SK-N-SH treated with all-trans-retinoic acid at 6 μM for 48 hours (cell line): Measurements from ENCODE around the gene DSC3.

Source experiments
- ATAC-seq: fragments of 200-7000 bp; cut with Tn5 transposase; 3 replicates; pipeline ENCODE4 v1.9.1; 2020; ENCODE audit warnings: mild to moderate bottlenecking, moderate library complexity
- ARNTL ChIP-seq: fragments of 450-650 bp; formaldehyde crosslinking; IDR thresholded peaks from 2 replicates; pipeline ENCODE4 v1.5.0; 2020; ENCODE audit warnings: low read depth, mild to moderate bottlenecking, moderate library complexity, borderline replicate concordance
- BACH2 ChIP-seq: fragments of 250-450 bp; sonication (Bioruptor Pico); IDR thresholded peaks from 2 replicates; pipeline ENCODE4 v1.9.0; 2021; ENCODE audit warnings: mild to moderate bottlenecking, borderline replicate concordance
- CSDC2 ChIP-seq: fragments of 250-450 bp; sonication (Bioruptor Pico); IDR thresholded peaks from 2 replicates; pipeline ENCODE4 v1.5.0; 2020; ENCODE audit warnings: mild to moderate bottlenecking, moderate library complexity
- ESRRG ChIP-seq: fragments of 250-450 bp; sonication (Bioruptor Pico); IDR thresholded peaks from 2 replicates; pipeline ENCODE4 v1.6.1; 2021; ENCODE audit warnings: mild to moderate bottlenecking
- GLIS3 ChIP-seq: fragments of 250-450 bp; sonication (Bioruptor Pico); IDR thresholded peaks from 2 replicates; pipeline ENCODE4 v1.5.0; 2020; ENCODE audit warnings: mild to moderate bottlenecking, moderate library complexity
- ISL1 ChIP-seq: fragments of 250-450 bp; sonication (Bioruptor Pico); IDR thresholded peaks from 2 replicates; pipeline ENCODE4 v2.1.2; 2022; ENCODE audit warnings: mild to moderate bottlenecking, moderate library complexity
- OSR1 ChIP-seq: fragments of 250-450 bp; sonication (Bioruptor Pico); IDR thresholded peaks from 2 replicates; pipeline ENCODE4 v1.8.0; 2022; ENCODE audit warnings: moderate library complexity, mild to moderate bottlenecking, inconsistent platforms
- PPARA ChIP-seq: fragments of 250-450 bp; sonication (Bioruptor Pico); IDR thresholded peaks from 2 replicates; pipeline ENCODE4 v1.5.0; 2020; ENCODE audit warnings: mild to moderate bottlenecking, borderline replicate concordance
- SNAI2 ChIP-seq: fragments of 250-450 bp; sonication (Bioruptor Pico); IDR thresholded peaks from 2 replicates; pipeline ENCODE4 v1.5.0; 2020; ENCODE audit warnings: mild to moderate bottlenecking, moderate library complexity
- TCF4 ChIP-seq: fragments of 250-450 bp; sonication (Bioruptor Pico); IDR thresholded peaks from 2 replicates; pipeline ENCODE4 v1.8.0; 2021; ENCODE audit warnings: mild to moderate bottlenecking, moderate library complexity, borderline replicate concordance
- TOX ChIP-seq: fragments of 250-450 bp; sonication (Bioruptor Pico); IDR thresholded peaks from 2 replicates; pipeline ENCODE4 v1.8.0; 2021; ENCODE audit warnings: mild to moderate bottlenecking, moderate library complexity, borderline replicate concordance
- ZC3H10 ChIP-seq: fragments of 250-450 bp; sonication (Bioruptor Pico); IDR thresholded peaks from 2 replicates; pipeline ENCODE4 v1.5.1; 2021; ENCODE audit warnings: mild to moderate bottlenecking, moderate library complexity
- ZFP3 ChIP-seq: fragments of 250-450 bp; sonication (Bioruptor Pico); IDR thresholded peaks from 2 replicates; pipeline ENCODE4 v1.5.0; 2020; ENCODE audit warnings: mild to moderate bottlenecking, moderate library complexity
- ZFP30 ChIP-seq: fragments of 450-650 bp; formaldehyde crosslinking; IDR thresholded peaks from 2 replicates; pipeline ENCODE4 v1.5.0; 2022; ENCODE audit warnings: mild to moderate bottlenecking, moderate library complexity
- ZNF565 ChIP-seq: fragments of 450-650 bp; formaldehyde crosslinking; conservative IDR thresholded peaks from 2 replicates; pipeline ENCODE4 v1.5.0; 2020; ENCODE audit warnings: low read depth, mild to moderate bottlenecking, moderate library complexity
- ZNF70 ChIP-seq: fragments of 450-650 bp; formaldehyde crosslinking; IDR thresholded peaks from 2 replicates; pipeline ENCODE4 v1.5.0; 2020; ENCODE audit warnings: mild to moderate bottlenecking, moderate library complexity
- ZNF8 ChIP-seq: fragments of 450-650 bp; formaldehyde crosslinking; IDR thresholded peaks from 2 replicates; pipeline ENCODE4 v1.5.0; 2020; ENCODE audit warnings: mild to moderate bottlenecking, moderate library complexity
- TF ChIP-seq, protein P1 (sequence below): fragments of 250-450 bp; sonication (Bioruptor Pico); IDR thresholded peaks from 2 replicates; pipeline ENCODE4 v1.8.0; 2021; ENCODE audit warnings: low read depth, mild to moderate bottlenecking, moderate library complexity, borderline replicate concordance
- TF ChIP-seq, protein P2 (sequence below): fragments of 250-450 bp; sonication (Bioruptor Pico); IDR thresholded peaks from 2 replicates; pipeline ENCODE4 v1.5.1; 2020; ENCODE audit warnings: low read depth, mild to moderate bottlenecking, moderate library complexity
- TF ChIP-seq, protein P3 (sequence below): fragments of 250-450 bp; sonication (Bioruptor Pico); IDR thresholded peaks from 2 replicates; pipeline ENCODE4 v1.5.0; 2020; ENCODE audit warnings: mild to moderate bottlenecking, moderate library complexity
- TF ChIP-seq, protein P4 (sequence below): fragments of 250-450 bp; sonication (Bioruptor Pico); IDR thresholded peaks from 2 replicates; pipeline ENCODE4 v1.8.0; 2020; ENCODE audit warnings: mild to moderate bottlenecking, moderate library complexity, borderline replicate concordance
- TF ChIP-seq, protein P5 (sequence below): fragments of 250-450 bp; sonication (Bioruptor Pico); IDR thresholded peaks from 2 replicates; pipeline ENCODE4 v1.5.1; 2021; ENCODE audit warnings: mild to moderate bottlenecking, moderate library complexity

The DSC3 gene

DNA sequence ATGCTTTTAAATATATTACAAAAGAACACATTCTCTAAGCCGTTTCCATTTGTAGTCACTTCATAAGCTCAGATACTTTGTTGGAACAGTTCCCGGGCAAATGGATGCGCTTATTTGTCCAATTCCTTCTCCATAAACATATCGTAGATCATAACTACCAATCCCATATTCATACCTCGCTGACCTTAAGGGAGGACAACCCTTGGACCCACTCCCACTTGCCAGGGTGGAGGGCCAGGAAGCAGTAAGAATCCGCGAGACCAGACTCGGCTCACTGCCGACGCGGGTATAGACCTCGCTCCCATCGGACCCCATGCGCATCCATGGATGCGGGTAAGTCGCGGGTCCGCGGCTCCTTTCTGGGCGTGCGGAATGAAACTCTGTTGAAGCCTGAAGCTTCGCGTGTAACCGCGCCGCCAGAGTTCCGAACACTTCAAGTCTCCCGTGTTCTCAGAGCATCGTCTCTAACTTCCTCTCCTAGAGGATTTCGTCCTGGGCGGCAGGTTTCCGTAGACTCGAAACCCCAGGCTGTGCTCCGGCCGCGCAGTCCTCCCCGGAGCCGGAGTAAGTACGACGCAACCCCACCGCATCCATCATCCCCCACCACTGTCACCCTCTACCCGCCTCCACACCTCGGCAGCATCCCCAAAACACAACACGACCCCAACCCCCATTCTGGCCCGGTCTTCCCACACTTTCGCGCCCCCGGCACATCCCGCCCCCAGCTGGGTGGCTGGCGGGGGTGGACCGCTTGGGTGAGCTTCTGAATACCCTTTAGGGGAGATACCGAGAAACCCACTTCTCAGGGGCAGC is 1.1 kb downstream of the DSC3 start:
- TF ChIP-seq ISL1 (CRISPR knock-in tag) (no peak), ZNF70 (CRISPR knock-in tag) (no peak), SNAI2 (CRISPR knock-in tag) (no peak), ZNF565 (CRISPR knock-in tag) (no peak), CSDC2 (CRISPR knock-in tag) (no peak), TOX (CRISPR knock-in tag) (no peak), OSR1 (no peak)
- TF ChIP-seq, protein P1, sequence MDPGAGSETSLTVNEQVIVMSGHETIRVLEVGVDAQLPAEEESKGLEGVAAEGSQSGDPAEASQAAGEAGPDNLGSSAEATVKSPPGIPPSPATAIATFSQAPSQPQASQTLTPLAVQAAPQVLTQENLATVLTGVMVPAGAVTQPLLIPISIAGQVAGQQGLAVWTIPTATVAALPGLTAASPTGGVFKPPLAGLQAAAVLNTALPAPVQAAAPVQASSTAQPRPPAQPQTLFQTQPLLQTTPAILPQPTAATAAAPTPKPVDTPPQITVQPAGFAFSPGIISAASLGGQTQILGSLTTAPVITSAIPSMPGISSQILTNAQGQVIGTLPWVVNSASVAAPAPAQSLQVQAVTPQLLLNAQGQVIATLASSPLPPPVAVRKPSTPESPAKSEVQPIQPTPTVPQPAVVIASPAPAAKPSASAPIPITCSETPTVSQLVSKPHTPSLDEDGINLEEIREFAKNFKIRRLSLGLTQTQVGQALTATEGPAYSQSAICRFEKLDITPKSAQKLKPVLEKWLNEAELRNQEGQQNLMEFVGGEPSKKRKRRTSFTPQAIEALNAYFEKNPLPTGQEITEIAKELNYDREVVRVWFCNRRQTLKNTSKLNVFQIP: no peak
- TF ChIP-seq, protein P2, sequence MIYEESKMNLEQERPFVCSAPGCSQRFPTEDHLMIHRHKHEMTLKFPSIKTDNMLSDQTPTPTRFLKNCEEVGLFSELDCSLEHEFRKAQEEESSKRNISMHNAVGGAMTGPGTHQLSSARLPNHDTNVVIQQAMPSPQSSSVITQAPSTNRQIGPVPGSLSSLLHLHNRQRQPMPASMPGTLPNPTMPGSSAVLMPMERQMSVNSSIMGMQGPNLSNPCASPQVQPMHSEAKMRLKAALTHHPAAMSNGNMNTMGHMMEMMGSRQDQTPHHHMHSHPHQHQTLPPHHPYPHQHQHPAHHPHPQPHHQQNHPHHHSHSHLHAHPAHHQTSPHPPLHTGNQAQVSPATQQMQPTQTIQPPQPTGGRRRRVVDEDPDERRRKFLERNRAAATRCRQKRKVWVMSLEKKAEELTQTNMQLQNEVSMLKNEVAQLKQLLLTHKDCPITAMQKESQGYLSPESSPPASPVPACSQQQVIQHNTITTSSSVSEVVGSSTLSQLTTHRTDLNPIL (CRISPR knock-in tag): no peak
- TF ChIP-seq, protein P3, sequence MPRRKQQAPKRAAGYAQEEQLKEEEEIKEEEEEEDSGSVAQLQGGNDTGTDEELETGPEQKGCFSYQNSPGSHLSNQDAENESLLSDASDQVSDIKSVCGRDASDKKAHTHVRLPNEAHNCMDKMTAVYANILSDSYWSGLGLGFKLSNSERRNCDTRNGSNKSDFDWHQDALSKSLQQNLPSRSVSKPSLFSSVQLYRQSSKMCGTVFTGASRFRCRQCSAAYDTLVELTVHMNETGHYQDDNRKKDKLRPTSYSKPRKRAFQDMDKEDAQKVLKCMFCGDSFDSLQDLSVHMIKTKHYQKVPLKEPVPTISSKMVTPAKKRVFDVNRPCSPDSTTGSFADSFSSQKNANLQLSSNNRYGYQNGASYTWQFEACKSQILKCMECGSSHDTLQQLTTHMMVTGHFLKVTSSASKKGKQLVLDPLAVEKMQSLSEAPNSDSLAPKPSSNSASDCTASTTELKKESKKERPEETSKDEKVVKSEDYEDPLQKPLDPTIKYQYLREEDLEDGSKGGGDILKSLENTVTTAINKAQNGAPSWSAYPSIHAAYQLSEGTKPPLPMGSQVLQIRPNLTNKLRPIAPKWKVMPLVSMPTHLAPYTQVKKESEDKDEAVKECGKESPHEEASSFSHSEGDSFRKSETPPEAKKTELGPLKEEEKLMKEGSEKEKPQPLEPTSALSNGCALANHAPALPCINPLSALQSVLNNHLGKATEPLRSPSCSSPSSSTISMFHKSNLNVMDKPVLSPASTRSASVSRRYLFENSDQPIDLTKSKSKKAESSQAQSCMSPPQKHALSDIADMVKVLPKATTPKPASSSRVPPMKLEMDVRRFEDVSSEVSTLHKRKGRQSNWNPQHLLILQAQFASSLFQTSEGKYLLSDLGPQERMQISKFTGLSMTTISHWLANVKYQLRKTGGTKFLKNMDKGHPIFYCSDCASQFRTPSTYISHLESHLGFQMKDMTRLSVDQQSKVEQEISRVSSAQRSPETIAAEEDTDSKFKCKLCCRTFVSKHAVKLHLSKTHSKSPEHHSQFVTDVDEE (CRISPR knock-in tag): no peak
- TF ChIP-seq, protein P4, sequence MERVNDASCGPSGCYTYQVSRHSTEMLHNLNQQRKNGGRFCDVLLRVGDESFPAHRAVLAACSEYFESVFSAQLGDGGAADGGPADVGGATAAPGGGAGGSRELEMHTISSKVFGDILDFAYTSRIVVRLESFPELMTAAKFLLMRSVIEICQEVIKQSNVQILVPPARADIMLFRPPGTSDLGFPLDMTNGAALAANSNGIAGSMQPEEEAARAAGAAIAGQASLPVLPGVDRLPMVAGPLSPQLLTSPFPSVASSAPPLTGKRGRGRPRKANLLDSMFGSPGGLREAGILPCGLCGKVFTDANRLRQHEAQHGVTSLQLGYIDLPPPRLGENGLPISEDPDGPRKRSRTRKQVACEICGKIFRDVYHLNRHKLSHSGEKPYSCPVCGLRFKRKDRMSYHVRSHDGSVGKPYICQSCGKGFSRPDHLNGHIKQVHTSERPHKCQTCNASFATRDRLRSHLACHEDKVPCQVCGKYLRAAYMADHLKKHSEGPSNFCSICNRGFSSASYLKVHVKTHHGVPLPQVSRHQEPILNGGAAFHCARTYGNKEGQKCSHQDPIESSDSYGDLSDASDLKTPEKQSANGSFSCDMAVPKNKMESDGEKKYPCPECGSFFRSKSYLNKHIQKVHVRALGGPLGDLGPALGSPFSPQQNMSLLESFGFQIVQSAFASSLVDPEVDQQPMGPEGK (CRISPR knock-in tag): no peak
- ATAC-seq: no peak

DNA sequence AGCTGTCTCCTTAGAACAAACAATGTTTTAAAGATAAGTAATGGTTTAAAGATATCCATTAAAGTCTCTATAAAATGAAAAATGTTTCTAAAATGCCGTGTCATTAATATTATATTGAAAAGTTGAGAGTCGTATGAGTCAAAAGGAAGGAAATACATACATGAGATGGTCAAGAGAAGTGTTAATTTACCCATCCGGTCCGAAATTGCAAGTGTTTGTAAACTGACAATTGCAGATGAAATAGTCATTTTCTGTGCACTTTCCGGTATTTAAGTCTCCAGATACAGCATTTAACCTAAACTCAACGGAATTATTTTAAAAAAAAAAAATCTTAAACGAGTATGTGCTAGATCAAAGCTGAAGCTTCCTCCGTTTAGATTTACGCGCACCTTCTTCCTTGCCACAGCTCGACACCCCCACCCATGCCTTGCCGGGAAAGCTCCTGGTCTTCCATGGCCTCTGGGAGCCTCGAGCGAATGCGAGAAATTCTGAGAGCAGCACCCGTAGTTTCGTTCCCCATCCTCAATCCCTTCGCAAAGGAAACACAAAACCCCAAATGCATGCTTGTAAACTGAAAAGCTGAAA is 1.8 kb downstream of the DSC3 start:
- ATAC-seq: no peak
- TF ChIP-seq, protein P2 (CRISPR knock-in tag): no peak
- TF ChIP-seq BACH2: no peak
- no peak for TF ChIP-seq ZNF8 (CRISPR knock-in tag)

DNA sequence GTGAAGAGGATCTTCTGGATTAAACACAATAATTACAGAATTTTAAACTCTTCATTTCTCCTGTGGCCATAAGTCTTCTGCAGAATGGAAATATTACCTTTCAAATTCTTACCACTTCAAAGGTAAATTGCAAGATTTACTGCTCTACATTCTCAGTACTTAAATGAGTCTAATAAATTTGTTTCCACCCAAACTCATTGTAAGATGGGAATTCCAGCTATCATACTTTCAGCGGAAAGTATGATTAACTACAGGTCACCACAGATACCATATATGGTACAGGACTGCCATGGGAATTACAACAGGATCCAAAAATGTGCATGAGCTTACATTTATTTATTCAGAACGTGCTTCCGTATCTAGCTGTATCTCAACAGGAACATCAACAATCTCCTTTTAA is 3.1 kb downstream of the DSC3 start:
- ATAC-seq: no peak
- TF ChIP-seq ZC3H10 (CRISPR knock-in tag) (no peak), GLIS3 (CRISPR knock-in tag) (no peak), BACH2 (no peak), ZNF8 (CRISPR knock-in tag) (no peak), ZFP30 (CRISPR knock-in tag) (no peak), OSR1 (no peak), ZNF70 (CRISPR knock-in tag) (no peak), ESRRG (CRISPR knock-in tag) (no peak), ISL1 (CRISPR knock-in tag) (no peak), TOX (CRISPR knock-in tag) (no peak), ARNTL (CRISPR knock-in tag) (no peak), TCF4 (no peak), ZFP3 (CRISPR knock-in tag) (no peak), PPARA (CRISPR knock-in tag) (no peak), SNAI2 (CRISPR knock-in tag) (no peak)
- TF ChIP-seq, protein P5, sequence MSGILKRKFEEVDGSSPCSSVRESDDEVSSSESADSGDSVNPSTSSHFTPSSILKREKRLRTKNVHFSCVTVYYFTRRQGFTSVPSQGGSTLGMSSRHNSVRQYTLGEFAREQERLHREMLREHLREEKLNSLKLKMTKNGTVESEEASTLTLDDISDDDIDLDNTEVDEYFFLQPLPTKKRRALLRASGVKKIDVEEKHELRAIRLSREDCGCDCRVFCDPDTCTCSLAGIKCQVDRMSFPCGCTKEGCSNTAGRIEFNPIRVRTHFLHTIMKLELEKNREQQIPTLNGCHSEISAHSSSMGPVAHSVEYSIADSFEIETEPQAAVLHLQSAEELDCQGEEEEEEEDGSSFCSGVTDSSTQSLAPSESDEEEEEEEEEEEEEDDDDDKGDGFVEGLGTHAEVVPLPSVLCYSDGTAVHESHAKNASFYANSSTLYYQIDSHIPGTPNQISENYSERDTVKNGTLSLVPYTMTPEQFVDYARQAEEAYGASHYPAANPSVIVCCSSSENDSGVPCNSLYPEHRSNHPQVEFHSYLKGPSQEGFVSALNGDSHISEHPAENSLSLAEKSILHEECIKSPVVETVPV (CRISPR knock-in tag): no peak
- TF ChIP-seq, protein P3 (CRISPR knock-in tag): no peak
